DLD1 (cell line): ENCODE results near the gene MAML2.

ENCODE experiments used
- in situ Hi-C: cut with HindIII; loops from 2 replicates; pipeline ENCODE4 v1.10.0; 2017; ENCODE audit warnings: low sequenced_read_pairs

MAML2 gene

DNA sequence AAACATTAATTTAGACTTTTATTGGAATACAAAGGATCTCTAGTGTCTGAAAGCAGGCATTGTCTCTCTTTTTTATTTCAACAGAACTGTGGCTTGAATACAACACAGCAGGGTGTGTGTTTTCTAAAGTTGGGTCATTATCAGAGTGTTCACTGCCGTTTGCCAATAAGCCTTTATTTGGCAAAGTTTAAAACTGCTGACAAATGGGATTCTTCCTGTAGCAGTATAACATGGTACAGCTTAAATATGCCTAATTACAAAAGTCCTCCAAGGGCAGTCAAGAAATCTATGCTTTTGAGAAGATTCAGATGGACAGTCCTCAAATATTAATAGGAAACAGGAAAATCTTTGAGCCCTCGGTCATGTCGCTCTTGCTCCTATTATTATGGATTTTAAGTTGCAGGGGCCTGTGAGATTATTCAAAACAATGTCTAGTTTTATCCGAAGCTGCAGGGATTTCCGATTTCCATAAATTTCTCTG lies 199.9 kb downstream of the MAML2 start:
- in situ Hi-C loops = no loop called here

DNA sequence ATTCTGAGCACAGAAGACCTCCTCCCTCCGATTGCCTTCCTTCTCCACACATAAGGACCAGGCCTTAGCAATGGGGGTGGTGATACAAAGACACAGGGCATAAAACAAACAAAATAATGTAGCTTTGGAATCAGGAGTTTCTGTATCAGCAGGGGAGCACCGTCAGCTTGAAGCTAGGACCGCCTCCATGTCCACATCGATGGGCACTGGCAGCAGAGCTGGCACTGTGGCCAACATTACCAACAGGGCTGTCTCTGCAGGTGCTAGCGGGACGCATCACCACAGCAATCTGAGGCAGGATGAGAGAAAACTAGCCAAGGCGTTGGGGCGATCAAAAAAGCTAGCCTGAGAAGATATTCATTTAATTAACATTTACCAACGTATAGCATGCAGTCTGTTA lies 201.4 kb downstream of the MAML2 start:
- in situ Hi-C loops = no loop called here

DNA sequence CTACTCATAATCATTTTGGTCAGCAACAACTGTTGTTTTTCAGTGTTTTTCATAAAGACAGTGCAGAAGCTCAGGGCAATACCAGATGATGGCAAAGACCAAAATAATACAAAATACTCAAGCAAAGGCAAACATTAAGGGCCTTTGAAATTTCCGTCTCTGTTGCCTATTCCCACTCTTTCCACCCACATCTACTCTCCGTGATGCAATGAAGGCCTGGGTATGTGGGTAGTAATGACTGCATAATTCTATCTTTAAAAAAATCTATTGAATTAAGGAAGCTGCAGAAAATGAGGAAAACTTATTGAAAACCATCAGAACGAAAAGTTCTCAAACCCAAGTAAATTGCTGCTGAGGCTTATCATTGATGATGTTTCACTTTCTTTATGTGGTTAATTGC lies 203.3 kb downstream of the MAML2 start:
- in situ Hi-C loops = loop anchor here (5.0 kb wide), 1 partner anchor 52 kb away; no protein-coding TSS in a partner anchor

DNA sequence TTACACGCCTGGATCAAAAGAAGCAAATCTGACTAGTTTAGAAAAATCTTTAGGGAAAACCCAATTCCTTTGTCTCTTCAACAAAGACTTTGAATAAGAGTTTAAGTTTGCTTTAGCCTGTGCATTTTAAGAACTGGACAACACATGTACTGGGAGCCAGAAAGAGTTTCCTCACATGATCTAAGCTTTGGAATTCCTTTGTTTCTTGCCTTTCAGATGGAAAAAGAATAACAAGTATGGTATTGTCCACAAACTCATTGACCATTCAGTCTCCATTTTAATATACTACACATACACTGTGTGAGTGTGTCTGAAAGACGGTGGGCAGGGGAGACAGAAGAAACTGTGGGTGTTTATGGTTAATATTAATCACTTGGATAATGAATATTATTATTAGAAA lies 205.6 kb downstream of the MAML2 start:
- in situ Hi-C loops = loop anchor here (5.0 kb wide), 1 partner anchor 50 kb away; no protein-coding TSS in a partner anchor

DNA sequence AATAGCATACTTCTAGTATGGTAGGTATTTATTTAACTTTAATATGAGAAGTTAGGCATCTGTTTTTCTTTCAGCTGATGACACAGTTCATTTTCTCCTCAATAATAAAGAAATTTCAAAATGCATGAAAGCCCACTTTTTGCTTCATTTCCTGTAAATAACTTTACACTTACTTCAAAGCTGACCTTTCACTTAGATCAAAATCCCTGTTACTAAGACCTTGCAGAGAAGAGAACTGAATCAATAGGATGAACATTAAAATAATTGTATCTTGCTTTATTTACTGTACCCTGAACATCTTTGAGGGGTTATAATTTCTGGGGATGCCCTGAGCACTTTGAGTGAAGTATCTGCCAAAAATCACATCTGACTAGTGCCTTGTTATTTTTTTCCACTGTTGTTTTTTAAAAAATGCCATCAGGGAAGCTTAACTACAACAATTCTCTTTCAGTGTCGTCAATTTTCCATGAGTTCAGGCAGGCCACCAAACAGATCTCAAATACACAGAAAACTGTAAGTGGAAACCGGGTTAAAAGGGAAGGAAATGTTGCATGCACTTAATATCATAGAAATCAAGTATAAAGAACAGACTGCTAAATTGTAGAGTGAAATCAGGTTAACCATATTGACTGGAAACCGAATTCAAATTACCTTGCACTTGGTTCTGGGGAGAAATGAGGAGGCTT lies 206.2 kb downstream of the MAML2 start:
- in situ Hi-C loops = loop anchor here (5.0 kb wide), 1 partner anchor 49 kb away; no protein-coding TSS in a partner anchor

DNA sequence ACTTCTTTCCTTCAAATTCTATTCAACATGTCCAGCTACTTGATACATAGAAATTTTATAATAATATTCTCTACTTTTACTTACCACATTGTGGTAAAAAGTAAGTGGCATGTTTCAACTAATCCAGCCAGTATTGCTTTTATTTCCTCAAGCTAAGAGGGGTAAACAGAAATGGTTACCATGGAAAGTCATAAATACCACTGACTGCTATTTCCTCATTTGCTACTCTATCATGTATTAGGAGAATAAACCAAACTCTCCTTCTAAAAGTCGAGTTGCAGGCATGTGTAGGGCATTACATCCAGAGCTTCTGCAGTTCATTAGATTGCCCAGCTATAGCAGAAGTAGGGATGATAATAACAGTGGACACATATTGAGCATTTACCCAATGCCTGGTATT lies 208.4 kb downstream of the MAML2 start:
- in situ Hi-C loops = loop anchor here (5.0 kb wide), 1 partner anchor 47 kb away; no protein-coding TSS in a partner anchor

DNA sequence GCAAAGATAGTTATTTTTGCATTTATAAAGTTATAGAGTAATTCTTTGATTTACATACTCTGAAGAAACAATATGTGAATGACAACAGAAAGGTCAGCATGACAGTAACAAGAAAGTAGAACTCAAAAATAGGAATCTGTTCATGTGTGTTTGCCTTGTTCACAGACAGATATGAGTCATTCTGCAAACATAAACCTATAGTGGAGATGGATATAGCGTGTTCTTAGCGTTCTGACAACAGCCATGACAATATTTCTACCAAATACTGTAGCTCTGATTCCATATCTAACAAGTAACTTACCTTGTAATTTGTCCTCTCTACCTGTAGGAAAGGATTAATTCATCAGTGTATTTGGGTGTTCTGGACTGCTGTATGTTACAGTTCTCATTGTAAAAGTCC lies 210.6 kb downstream of the MAML2 start:
- in situ Hi-C loops = no loop called here

- in situ Hi-C loops = no loop called here
Observed at GRCh38 chr11:96130061-96130620, 212.9 kb downstream of the MAML2 start.

GRCh38 chr11:96127596-96127959 lies 215.4 kb downstream of the MAML2 start:
- in situ Hi-C loops = no loop called here

- in situ Hi-C loops = no loop called here
Observed at GRCh38 chr11:96126917-96127595, 215.9 kb downstream of the MAML2 start.

DNA sequence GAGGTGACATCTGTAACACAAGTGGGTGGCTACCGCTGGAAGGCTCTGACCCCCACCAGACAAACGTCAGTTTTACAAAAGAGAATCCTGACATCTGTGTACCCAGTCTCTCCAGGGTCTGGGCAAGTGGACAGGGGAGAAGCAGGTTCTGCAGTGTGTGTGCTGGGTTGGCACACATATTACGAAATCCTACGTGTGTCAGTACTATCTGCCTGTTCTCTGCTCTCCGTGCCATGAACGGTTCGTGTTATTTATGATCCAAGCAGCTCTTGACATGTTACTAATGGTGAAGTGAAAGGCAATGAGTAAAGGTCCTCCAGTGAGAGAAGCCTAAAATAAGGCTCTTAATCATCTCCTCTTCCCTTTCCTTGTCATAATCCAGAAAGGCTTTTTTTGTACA lies 217.6 kb downstream of the MAML2 start:
- in situ Hi-C loops = no loop called here

GRCh38 chr11:96124155-96124554 lies 218.8 kb downstream of the MAML2 start:
- in situ Hi-C loops = no loop called here

- in situ Hi-C loops = no loop called here
Observed at GRCh38 chr11:96123301-96123700, 219.7 kb downstream of the MAML2 start.

GRCh38 chr11:96122601-96123074 lies 220.4 kb downstream of the MAML2 start:
- in situ Hi-C loops = no loop called here

DNA sequence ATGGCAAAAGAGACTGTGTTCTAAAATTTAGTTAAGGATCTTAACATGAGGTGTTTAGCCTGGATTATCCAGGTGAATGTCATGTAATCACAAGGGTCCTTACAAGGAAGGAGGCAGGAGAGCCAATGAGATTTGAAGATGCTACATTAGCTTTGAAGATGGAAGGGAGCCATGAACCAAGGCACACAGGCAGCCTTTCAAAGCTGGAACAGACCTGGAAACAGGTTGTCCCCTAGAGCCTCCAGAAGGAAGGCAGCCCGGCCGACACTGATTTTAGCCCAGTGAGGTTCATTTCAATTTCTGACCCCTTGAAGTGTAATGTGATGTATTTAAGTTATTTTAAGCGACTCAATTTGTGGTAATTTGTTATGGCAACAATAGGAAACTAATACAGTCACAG lies 223.8 kb downstream of the MAML2 start:
- in situ Hi-C loops = no loop called here

DNA sequence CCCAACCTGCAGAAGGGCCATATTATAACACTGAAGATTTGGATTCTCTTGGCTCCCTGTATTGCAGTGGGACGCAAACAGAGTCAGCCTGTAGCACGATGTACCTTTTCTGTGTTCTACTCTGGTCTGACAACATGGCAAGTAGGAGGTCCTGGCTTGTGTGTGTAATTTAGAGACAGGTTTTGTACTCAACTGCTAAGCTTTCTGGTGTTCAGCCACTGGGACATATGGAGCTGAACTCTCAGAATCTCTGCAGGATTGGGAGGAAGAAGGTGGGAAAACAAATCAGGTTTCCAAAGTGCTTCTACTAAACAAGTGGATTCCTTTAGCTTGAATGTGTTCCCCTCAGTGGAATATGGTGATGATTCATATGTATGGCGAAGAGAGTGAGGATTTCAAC lies 226.6 kb downstream of the MAML2 start:
- in situ Hi-C loops = no loop called here

GRCh38 chr11:96114178-96115064 lies 228.6 kb downstream of the MAML2 start:
- in situ Hi-C loops = no loop called here

GRCh38 chr11:96113193-96113681 lies 229.8 kb downstream of the MAML2 start:
- in situ Hi-C loops = no loop called here

- in situ Hi-C loops = no loop called here
Observed at GRCh38 chr11:96112192-96113128, 230.5 kb downstream of the MAML2 start.

DNA sequence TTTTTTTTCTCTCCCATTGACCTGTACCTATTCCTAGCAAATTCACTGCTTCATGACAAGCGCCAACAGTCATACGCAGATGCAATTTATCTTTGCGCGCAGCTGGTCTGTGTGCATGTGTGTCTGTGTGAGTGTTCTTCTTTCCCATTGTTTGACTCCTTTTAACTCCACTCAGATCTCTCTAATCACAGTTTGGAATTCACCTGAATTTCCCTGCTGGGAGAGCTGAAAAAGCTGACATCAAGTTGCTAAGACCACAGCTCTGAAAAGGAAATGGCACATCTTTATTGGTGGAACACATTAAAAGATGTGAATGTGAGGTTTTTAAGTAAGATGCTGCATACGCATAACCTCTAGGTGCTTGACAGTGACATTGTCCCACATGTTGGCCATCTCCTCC lies 231.7 kb downstream of the MAML2 start:
- in situ Hi-C loops = no loop called here
